Subcutaneous preadipocyte (primary cell): ENCODE results near the gene GSDME. TPM values are rescaled to one million over a fixed set of nuclear protein-coding genes. Genes with fewer than 3 reads are reported as not detected.

Experiments
- total RNA-seq: library from RNA; depleted of rRNA; stranded (reverse); fragments of >200 nt; gene quantifications from 2 replicates; pipeline ENCODE4 v1.2.3, GENCODE V29; 2012

The GSDME gene
- 12.1 and 12.9 TPM in 2 replicates for total RNA-seq

GRCh38 chr7:24757353-24758275 is at the start of gene GSDME:
GSDME (minus strand) TSS chr7:24757464; CDS start chr7:24749774, 7,690 bp downstream.

Other genes starting within 250 kb of the GSDME start
- 26.2 and 29.8 TPM in 2 replicates for gene PALS2, start 184.0 kb downstream of the GSDME start, total RNA-seq
- 20.6 and 36.8 TPM in 2 replicates for gene OSBPL3, start 222.7 kb upstream of the GSDME start, total RNA-seq